Measurements from ENCODE around the gene C1GALT1C1L.

DNA sequence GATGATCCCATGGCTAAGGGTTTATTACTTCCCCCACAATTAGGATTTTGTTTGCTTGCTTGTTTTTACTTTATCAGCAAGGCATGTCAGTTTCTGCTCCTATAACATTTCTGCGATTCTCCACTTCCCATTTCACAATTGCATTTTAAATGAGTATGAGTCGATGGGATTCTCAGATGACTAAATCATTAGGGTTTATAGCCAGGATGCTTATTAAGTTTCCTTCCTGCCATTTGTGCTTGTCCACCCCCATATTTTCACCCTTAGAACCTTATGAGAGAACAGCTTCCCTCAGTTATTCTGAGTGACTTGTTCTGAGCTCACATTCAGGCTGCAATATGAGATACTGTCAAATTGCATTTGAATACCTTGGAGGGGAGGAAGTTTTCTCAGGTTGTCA, 37.9 kb upstream of the C1GALT1C1L start:
- TF ChIP-seq POLR2A (IDR thresholded peaks at IDR 0.05; ENCODE audit: low read depth, low read length) (no peak), POLR2AphosphoS5 (IDR thresholded peaks at IDR 0.05; ENCODE audit: low read depth, low read length) (no peak)
